ENCODE results near the gene IRGQ.
A peak's percentile ranks its signal among the peaks of the same experiment; 100 is the strongest.

Gene IRGQ

GRCh38 chr19:43595999-43596841 lies at the start of gene IRGQ, which contains the start of gene ZNF576:
Gene IRGQ (minus strand): TSS chr19:43596134. CDS start chr19:43595338, 796 bp downstream.
Gene ZNF576 (plus strand): TSS chr19:43596595. CDS start chr19:43597109, 514 bp downstream.
- peak; percentile 98 for DNase-seq (ENCODE audit: low read depth)
- TF ChIP-seq CTCF (IDR thresholded peaks at IDR 0.05; ENCODE audit: low read depth, low read length, missing control alignments): no peak
- peak within 1 kb of the TSS; percentile 63 for H3K4me3 ChIP-seq (ENCODE audit: low read depth, low read length)
- in situ Hi-C loops (cut with HindIII; ENCODE audit: low sequenced_read_pairs): loop anchor here (5.0 kb wide), 1 partner anchor 39 kb away; no protein-coding TSS in a partner anchor

DNA sequence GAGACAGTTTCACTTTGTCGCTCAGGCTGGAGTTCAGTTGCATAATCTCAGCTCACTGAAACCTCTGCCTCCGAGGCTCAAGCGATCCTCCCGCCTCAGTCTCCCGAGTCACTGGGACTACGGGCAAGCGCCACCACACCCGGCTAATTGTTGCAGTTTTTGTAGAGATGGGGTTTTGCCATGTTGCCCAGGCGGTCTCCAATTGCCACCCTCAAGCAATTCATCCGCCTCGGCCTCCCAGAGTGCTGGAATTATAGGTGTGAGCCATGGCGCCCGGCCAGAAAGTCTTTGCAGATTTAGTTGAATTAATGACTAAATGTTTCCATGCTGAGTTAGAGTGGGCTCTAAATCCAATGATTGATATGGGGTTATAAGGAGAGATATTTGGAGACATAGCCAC lies 48.2 kb upstream of the IRGQ start:
- no peak for TF ChIP-seq CTCF (IDR thresholded peaks at IDR 0.05; ENCODE audit: low read depth, low read length, missing control alignments)
- in situ Hi-C loops (cut with HindIII; ENCODE audit: low sequenced_read_pairs): no loop called here
- no peak for DNase-seq (ENCODE audit: low read depth)
- no peak overlapping the region for H3K4me3 ChIP-seq (ENCODE audit: low read depth, low read length)

GRCh38 chr19:43643326-43643725 lies 47.4 kb upstream of the IRGQ start:
- no peak for TF ChIP-seq CTCF (IDR thresholded peaks at IDR 0.05; ENCODE audit: low read depth, low read length, missing control alignments)
- DNase-seq (ENCODE audit: low read depth): no peak
- H3K4me3 ChIP-seq (ENCODE audit: low read depth, low read length): no peak overlapping the region
- in situ Hi-C loops (cut with HindIII; ENCODE audit: low sequenced_read_pairs): no loop called here

DNA sequence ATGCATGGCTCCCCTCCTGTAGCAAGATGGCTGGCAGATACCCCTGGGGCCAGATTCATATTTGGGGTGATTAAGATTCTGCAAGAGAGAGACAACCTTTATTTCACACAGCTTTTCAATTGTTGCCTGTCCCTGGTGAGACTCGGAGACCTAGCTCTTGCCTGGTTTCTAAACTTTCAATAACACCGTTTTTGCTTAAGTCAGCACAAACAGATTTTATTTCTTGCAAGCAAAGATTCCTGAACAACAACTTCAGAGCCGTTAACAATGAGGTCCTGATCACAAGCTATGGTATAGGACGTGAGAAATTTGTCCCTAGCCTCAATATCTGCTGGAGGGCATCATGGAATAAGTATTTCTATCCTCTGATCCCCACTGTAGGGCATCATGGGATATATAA lies 46.6 kb upstream of the IRGQ start:
- TF ChIP-seq CTCF (IDR thresholded peaks at IDR 0.05; ENCODE audit: low read depth, low read length, missing control alignments): no peak

DNA sequence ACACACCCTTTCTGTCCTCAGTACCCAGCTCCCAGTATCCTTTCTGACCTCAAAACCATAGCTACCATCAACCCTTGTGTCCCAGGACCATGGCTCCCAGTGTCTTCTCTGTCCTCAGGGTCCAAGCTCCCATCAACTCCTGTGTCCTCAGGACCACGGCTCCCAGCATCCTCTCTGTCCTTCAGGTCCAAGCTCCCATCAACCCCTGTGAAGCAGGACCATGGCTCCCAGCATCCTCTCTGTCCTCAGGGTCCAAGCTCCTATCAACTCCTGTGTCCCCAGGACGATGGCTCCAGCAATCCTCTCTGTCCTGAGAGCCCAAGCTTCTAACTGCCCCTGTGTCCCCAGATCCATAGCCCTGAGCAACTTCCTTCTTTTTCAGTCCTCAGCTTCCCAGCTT lies 45.4 kb upstream of the IRGQ start:
- TF ChIP-seq CTCF (IDR thresholded peaks at IDR 0.05; ENCODE audit: low read depth, low read length, missing control alignments): no peak
- H3K4me3 ChIP-seq (ENCODE audit: low read depth, low read length): no peak overlapping the region
- in situ Hi-C loops (cut with HindIII; ENCODE audit: low sequenced_read_pairs): no loop called here
- no peak for DNase-seq (ENCODE audit: low read depth)

More for the DNA sequence above, 46.6 kb upstream of the IRGQ start:
- no peak for DNase-seq (ENCODE audit: low read depth)
- no peak overlapping the region for H3K4me3 ChIP-seq (ENCODE audit: low read depth, low read length)
- in situ Hi-C loops (cut with HindIII; ENCODE audit: low sequenced_read_pairs): no loop called here

GRCh38 chr19:43640424-43640757 lies 44.5 kb upstream of the IRGQ start:
- in situ Hi-C loops (cut with HindIII; ENCODE audit: low sequenced_read_pairs): no loop called here
- H3K4me3 ChIP-seq (ENCODE audit: low read depth, low read length): peak overlapping the region; percentile 45
- no peak for TF ChIP-seq CTCF (IDR thresholded peaks at IDR 0.05; ENCODE audit: low read depth, low read length, missing control alignments)
- DNase-seq (ENCODE audit: low read depth): no peak
